Trophoblast cell (in vitro differentiated cells and primary cell): Measurements from ENCODE around the gene PLA2G4E.

ENCODE experiments used
- DNase-seq, 2 donors: peaks; one replicate each; pipeline ENCODE4 v3.0.0-alpha.2; 2016
- H2AFZ ChIP-seq: 2 replicates; pipeline ENCODE4 v1.6.1; 2013; ENCODE audit warnings: low read length, moderate library complexity, mild to moderate bottlenecking; ENCODE audit not compliant: insufficient read depth, poor library complexity
- H2AK5ac ChIP-seq: 2 replicates; pipeline ENCODE4 v1.6.1; 2013; ENCODE audit warnings: mild to moderate bottlenecking, low read length
- H2BK120ac ChIP-seq: 2 replicates; pipeline ENCODE4 v1.6.1; 2013; ENCODE audit warnings: low read length, mild to moderate bottlenecking, moderate library complexity; ENCODE audit not compliant: insufficient read depth, poor library complexity
- H2BK12ac ChIP-seq: 2 replicates; pipeline ENCODE4 v1.6.1; 2013; ENCODE audit warnings: mild to moderate bottlenecking, low read length, moderate library complexity
- H2BK5ac ChIP-seq: 2 replicates; pipeline ENCODE4 v1.6.1; 2013; ENCODE audit warnings: low read length, low read depth, moderate library complexity, mild to moderate bottlenecking; ENCODE audit not compliant: poor library complexity
- H3K14ac ChIP-seq: 2 replicates; pipeline ENCODE4 v1.6.1; 2013; ENCODE audit warnings: mild to moderate bottlenecking, low read length
- H3K18ac ChIP-seq: 2 replicates; pipeline ENCODE4 v1.6.1; 2013; ENCODE audit warnings: mild to moderate bottlenecking, low read length
- H3K23ac ChIP-seq: 2 replicates; pipeline ENCODE4 v1.6.1; 2013; ENCODE audit warnings: low read length
- H3K27ac ChIP-seq: 2 replicates; pipeline ENCODE4 v1.5.1; 2013; ENCODE audit warnings: low read depth, mild to moderate bottlenecking, inconsistent platforms, low read length, moderate library complexity
- H3K27me3 ChIP-seq: 2 replicates; pipeline ENCODE4 v1.6.1; 2013; ENCODE audit warnings: inconsistent platforms, mild to moderate bottlenecking, low read length, moderate library complexity; ENCODE audit not compliant: insufficient read depth
- H3K36me3 ChIP-seq, 2 experiments: 1 replicate in 1 of 2; 2 replicates in 1 of 2; pipeline ENCODE4 v1.6.1; 2013; ENCODE audit warnings: low read length in 2 of 2, mild to moderate bottlenecking in 2 of 2, moderate library complexity in 1 of 2; ENCODE audit not compliant: insufficient read depth in 2 of 2, control insufficient read depth in 1 of 2
- H3K4ac ChIP-seq: 2 replicates; pipeline ENCODE4 v1.6.1; 2013; ENCODE audit warnings: low read depth, mild to moderate bottlenecking, low read length, moderate library complexity
- H3K4me1 ChIP-seq, 2 experiments: 1 replicate in 1 of 2; 2 replicates in 1 of 2; pipeline ENCODE4 v1.6.1; 2013; ENCODE audit warnings: low read length in 2 of 2, mild to moderate bottlenecking in 2 of 2, moderate library complexity in 1 of 2; ENCODE audit not compliant: insufficient read depth in 2 of 2, control insufficient read depth in 1 of 2
- H3K4me2 ChIP-seq: 2 replicates; pipeline ENCODE4 v1.6.1; 2013; ENCODE audit warnings: inconsistent platforms, mild to moderate bottlenecking, low read length, moderate library complexity
- H3K4me3 ChIP-seq: 2 replicates; pipeline ENCODE4 v1.5.1; 2013; ENCODE audit warnings: mild to moderate bottlenecking, low read depth, low read length, inconsistent platforms
- H3K79me1 ChIP-seq: one replicate; pipeline ENCODE4 v1.6.1; 2013; ENCODE audit warnings: low read length
- H3K79me2 ChIP-seq: 2 replicates; pipeline ENCODE4 v1.6.1; 2013; ENCODE audit warnings: low read length, mild to moderate bottlenecking; ENCODE audit not compliant: control insufficient read depth, insufficient read depth, poor library complexity
- H3K9ac ChIP-seq: 2 replicates; pipeline ENCODE4 v1.6.1; 2013; ENCODE audit warnings: mild to moderate bottlenecking, low read length
- H3K9me3 ChIP-seq: 2 replicates; pipeline ENCODE4 v1.6.1; 2013; ENCODE audit warnings: low read depth, mild to moderate bottlenecking, control low read depth, inconsistent platforms, low read length; ENCODE audit not compliant: insufficient read depth
- H4K12ac ChIP-seq: 2 replicates; pipeline ENCODE4 v1.6.1; 2013; ENCODE audit warnings: low read depth, mild to moderate bottlenecking, low read length, moderate library complexity
- H4K8ac ChIP-seq: 2 replicates; pipeline ENCODE4 v1.6.1; 2013; ENCODE audit warnings: low read depth, mild to moderate bottlenecking, low read length, moderate library complexity
- H4K91ac ChIP-seq: one replicate; pipeline ENCODE4 v1.6.1; 2013; ENCODE audit warnings: low read depth, mild to moderate bottlenecking, low read length, moderate library complexity
- WGBS: extraction: QIAGEN DNeasy Blood & Tissue Kit; methylation state at CpG from one replicate; pipeline ENCODE4 v1.1.7; 2013; ENCODE audit warnings: missing lambda C conversion rate; ENCODE audit not compliant: insufficient read length, insufficient coverage; ENCODE audit errors: extremely low coverage; 5-methylcytosine and 5-hydroxymethylcytosine counted together

The PLA2G4E gene

GRCh38 chr15:41943543-41944312, 77.1 kb downstream of the PLA2G4E start:
- no CpG with 5 or more reads among the region's 6 CpGs for WGBS

GRCh38 chr15:41942886-41943285, 78.0 kb downstream of the PLA2G4E start:
- H3K4me2 ChIP-seq: no peak overlapping the region
- no CpG with 5 or more reads among the region's 7 CpGs for WGBS
- H3K18ac ChIP-seq: no peak overlapping the region
- no peak overlapping the region for H2AFZ ChIP-seq
- H3K27ac ChIP-seq: no peak overlapping the region
- peak overlapping the region; percentile 25 for H2BK12ac ChIP-seq
- H3K36me3 ChIP-seq: peaks cover 8 to 9% of the 10 kb centered on the region in 2 experiments
- H3K79me2 ChIP-seq: peaks cover 9% of the 10 kb centered on the region
- H3K4ac ChIP-seq: no peak overlapping the region
- H3K9ac ChIP-seq: no peak overlapping the region
- peak overlapping the region; percentile 22 for H2AK5ac ChIP-seq
- H2BK5ac ChIP-seq: no peak overlapping the region
- H3K4me1 ChIP-seq: peaks cover 25 to 40% of the 10 kb centered on the region in 2 experiments
- peaks cover 27% of the 10 kb centered on the region for H3K79me1 ChIP-seq
- peak overlapping the region; percentile 6 for H3K14ac ChIP-seq
- H3K27me3 ChIP-seq: no peaks in the 10 kb centered on the region
- no peak for DNase-seq
- peak overlapping the region; percentile 20 for H4K91ac ChIP-seq
- peaks cover 2% of the 10 kb centered on the region for H3K9me3 ChIP-seq
- H4K12ac ChIP-seq: no peak overlapping the region
- H2BK120ac ChIP-seq: no peak overlapping the region
- no peak overlapping the region for H3K4me3 ChIP-seq
- no peak overlapping the region for H4K8ac ChIP-seq
- no peak overlapping the region for H3K23ac ChIP-seq

More at GRCh38 chr15:41943543-41944312, 77.1 kb downstream of the PLA2G4E start:
- peak overlapping the region; percentile 90 for H3K14ac ChIP-seq
- peak overlapping the region; percentile 20 for H3K4me2 ChIP-seq
- peaks cover 25 to 40% of the 10 kb centered on the region in 2 experiments for H3K4me1 ChIP-seq
- H3K9ac ChIP-seq: no peak overlapping the region
- peak overlapping the region; percentile 84 for H2BK12ac ChIP-seq
- DNase-seq: no peak
- peak overlapping the region; percentile 84 for H2BK120ac ChIP-seq
- H3K36me3 ChIP-seq: peaks cover 8 to 9% of the 10 kb centered on the region in 2 experiments
- H3K4me3 ChIP-seq: no peak overlapping the region
- H3K9me3 ChIP-seq: peaks cover 2% of the 10 kb centered on the region
- peak overlapping the region; percentile 77 for H3K18ac ChIP-seq
- H3K79me2 ChIP-seq: peaks cover 9% of the 10 kb centered on the region
- H2BK5ac ChIP-seq: peak overlapping the region; percentile 81
- H3K79me1 ChIP-seq: peaks cover 27% of the 10 kb centered on the region
- no peak overlapping the region for H3K23ac ChIP-seq
- peak overlapping the region; percentile 74 for H4K8ac ChIP-seq
- H3K27me3 ChIP-seq: no peaks in the 10 kb centered on the region
- peak overlapping the region; percentile 70 for H2AK5ac ChIP-seq
- peak overlapping the region; percentile 56 for H3K4ac ChIP-seq
- H3K27ac ChIP-seq: peak overlapping the region; percentile 82
- no peak overlapping the region for H2AFZ ChIP-seq
- peak overlapping the region; percentile 24 for H4K12ac ChIP-seq
- peak overlapping the region; percentile 92 for H4K91ac ChIP-seq

- no peaks in the 10 kb centered on the region for H3K27me3 ChIP-seq
- peaks cover 23% of the 10 kb centered on the region for H3K79me1 ChIP-seq
- DNase-seq: no peak
- H3K9me3 ChIP-seq: peaks cover 2% of the 10 kb centered on the region
- peak overlapping the region; percentile 52 for H3K18ac ChIP-seq
- no peak overlapping the region for H3K4me3 ChIP-seq
- H3K4me1 ChIP-seq: peaks cover 21 to 37% of the 10 kb centered on the region in 2 experiments
- H2AK5ac ChIP-seq: peak overlapping the region; percentile 30
- no peak overlapping the region for H3K9ac ChIP-seq
- no CpG with 5 or more reads among the region's 22 CpGs for WGBS
- no peak overlapping the region for H3K27ac ChIP-seq
- no peak overlapping the region for H4K12ac ChIP-seq
- H3K14ac ChIP-seq: peak overlapping the region; percentile 18
- H4K91ac ChIP-seq: peak overlapping the region; percentile 2
- H3K23ac ChIP-seq: no peak overlapping the region
- H3K79me2 ChIP-seq: peaks cover 5% of the 10 kb centered on the region
- H2AFZ ChIP-seq: no peak overlapping the region
- H3K4ac ChIP-seq: no peak overlapping the region
- peak overlapping the region; percentile 22 for H4K8ac ChIP-seq
- H2BK120ac ChIP-seq: no peak overlapping the region
- peak overlapping the region; percentile 19 for H2BK12ac ChIP-seq
- peaks cover 8 to 9% of the 10 kb centered on the region in 2 experiments for H3K36me3 ChIP-seq
- H2BK5ac ChIP-seq: no peak overlapping the region
- H3K4me2 ChIP-seq: no peak overlapping the region
These were observed 79.0 kb downstream of the PLA2G4E start for GRCh38 chr15:41941644-41942415.

- Histone ChIP-seq H3K14ac (no peak overlapping the region), H3K4me3 (no peak overlapping the region), H3K9me3 (peaks cover 2% of the 10 kb centered on the region), H3K9ac (no peak overlapping the region), H2BK5ac (no peak overlapping the region), H3K4me1 (peaks cover 22 to 27% of the 10 kb centered on the region in 2 experiments), H2AK5ac (no peak overlapping the region), H2BK120ac (no peak overlapping the region), H3K4me2 (no peak overlapping the region), H3K23ac (no peak overlapping the region), H3K79me2 (peaks cover 5% of the 10 kb centered on the region), H2BK12ac (no peak overlapping the region), H3K4ac (no peak overlapping the region), H4K12ac (no peak overlapping the region), H3K18ac (no peak overlapping the region), H3K79me1 (peaks cover 19% of the 10 kb centered on the region), H3K36me3 (peaks cover 9 to 10% of the 10 kb centered on the region in 2 experiments), H3K27me3 (no peaks in the 10 kb centered on the region), H2AFZ (no peak overlapping the region), H4K8ac (no peak overlapping the region), H4K91ac (no peak overlapping the region), H3K27ac (no peak overlapping the region)
- WGBS: no CpG with 5 or more reads among the region's 13 CpGs
- no peak for DNase-seq
These were observed 80.4 kb downstream of the PLA2G4E start for GRCh38 chr15:41940441-41940857.
